Measurements from ENCODE around the gene SLC46A3.
"Not testable (repeated sequence)": the region's sequence is repeated elsewhere in the genome, so short reads cannot be mapped to it uniquely, and the experiment has no call there.

The SLC46A3 gene, protein sequence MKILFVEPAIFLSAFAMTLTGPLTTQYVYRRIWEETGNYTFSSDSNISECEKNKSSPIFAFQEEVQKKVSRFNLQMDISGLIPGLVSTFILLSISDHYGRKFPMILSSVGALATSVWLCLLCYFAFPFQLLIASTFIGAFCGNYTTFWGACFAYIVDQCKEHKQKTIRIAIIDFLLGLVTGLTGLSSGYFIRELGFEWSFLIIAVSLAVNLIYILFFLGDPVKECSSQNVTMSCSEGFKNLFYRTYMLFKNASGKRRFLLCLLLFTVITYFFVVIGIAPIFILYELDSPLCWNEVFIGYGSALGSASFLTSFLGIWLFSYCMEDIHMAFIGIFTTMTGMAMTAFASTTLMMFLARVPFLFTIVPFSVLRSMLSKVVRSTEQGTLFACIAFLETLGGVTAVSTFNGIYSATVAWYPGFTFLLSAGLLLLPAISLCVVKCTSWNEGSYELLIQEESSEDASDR

GRCh38 chr13:28718543-28719226 is at the start of gene SLC46A3:
TSS of gene SLC46A3 (minus strand) at chr13:28718970. CDS start at chr13:28717998, 972 bp downstream.
- DNase-seq (ENCODE audit: low spot score) = peak; percentile 99

- no peak for DNase-seq (ENCODE audit: low spot score)
Measured at GRCh38 chr13:28763887-28764286, 45.1 kb upstream of the SLC46A3 start.

DNA sequence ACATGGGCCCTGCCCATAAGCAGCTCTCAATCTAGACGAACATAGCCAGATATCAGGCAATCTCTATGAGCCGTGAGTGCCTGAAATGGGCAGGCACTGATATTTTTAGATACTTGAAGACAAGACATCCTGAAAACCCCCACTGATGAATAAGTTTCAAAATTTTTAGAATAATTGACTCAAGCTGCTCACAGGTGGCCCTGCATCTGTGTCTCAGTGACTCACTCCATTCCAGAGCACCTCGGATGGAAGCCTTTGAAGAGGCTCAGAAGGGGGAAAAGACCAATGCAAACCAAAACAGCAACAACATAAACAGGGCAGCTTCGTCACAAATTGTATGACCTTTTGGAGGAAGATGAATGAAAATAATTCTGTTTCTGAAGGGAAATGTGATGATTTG is 42.8 kb upstream of the SLC46A3 start:
- no peak for DNase-seq (ENCODE audit: low spot score)

DNA sequence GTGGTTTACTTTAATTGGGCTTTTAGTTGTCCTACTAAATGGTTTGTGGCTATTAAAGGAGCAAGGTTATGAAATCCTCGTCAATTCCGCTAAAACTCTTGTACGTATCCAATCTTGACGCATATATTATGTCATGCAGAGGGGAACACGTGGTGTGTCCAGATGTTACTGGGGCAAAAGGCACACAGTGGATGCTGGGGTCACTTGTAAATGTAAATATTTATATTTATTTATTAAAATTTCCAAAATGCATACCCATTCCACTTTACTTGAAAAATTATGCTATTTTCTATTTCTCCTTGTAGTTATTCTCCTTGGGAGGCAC is 36.7 kb upstream of the SLC46A3 start:
- no peak for DNase-seq (ENCODE audit: low spot score)

- DNase-seq (ENCODE audit: low spot score) = peak; percentile 22
Measured at GRCh38 chr13:28754698-28755545, 36.2 kb upstream of the SLC46A3 start.

DNA sequence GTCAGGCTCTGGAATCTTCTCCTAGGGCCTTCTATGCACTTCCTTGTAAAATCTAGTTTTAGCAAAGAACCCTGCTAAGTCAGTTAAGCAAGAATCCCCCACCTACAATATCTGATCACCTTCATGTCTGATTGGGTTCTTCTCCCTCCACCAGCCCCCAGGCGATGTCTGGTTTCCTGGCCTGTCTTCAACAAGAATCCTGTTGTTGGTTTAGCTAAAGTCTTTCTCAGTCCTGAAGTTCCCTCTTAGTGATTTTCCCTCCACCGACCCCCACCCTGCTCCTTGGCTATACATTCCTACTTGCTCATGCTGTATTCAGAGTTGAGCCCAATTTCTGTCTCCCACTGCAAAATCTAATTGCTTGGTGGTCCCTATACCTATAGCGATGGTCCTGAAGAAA is 35.2 kb upstream of the SLC46A3 start:
- no peak for DNase-seq (ENCODE audit: low spot score)

GRCh38 chr13:28753208-28753892 is 34.6 kb upstream of the SLC46A3 start:
- peak; percentile 64 for DNase-seq (ENCODE audit: low spot score)

DNA sequence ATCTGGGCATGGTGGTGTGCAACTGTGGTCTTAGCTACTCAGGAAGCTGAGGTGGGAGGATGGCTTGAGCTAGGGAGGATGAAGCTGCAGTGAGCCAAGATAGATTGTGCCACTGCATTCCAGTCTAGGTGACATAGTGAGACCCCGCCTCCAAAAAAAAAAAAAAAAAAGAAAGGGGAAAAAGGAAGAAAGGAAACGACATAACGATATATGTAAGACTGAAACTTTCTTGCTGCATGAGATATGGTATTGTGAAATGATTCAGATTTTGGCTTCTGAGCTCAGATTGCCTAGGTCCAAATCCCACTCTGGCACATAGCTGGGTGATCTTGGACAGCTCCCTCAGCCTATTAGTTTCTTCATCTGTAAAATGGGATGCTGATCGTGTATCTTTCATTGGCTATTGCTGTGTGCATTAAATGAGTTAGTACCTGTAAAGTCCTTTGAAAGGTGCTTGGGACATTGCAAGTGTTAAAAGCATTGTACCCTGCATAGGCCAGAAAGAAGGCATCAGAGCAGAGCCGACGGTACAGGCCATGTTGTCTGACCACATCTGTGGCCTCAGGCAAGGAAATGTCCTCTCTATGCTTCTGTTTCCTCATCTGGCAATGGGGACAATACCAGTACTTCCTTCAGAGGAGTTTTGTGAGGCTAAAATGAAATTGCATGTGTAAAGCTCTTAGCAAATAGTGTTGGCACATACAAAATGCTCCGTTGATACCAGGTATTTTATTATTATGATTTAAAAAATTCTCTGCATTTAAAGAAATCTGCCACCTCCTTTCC is 32.6 kb upstream of the SLC46A3 start:
- no peak for DNase-seq (ENCODE audit: low spot score)

- DNase-seq (ENCODE audit: low spot score) = no peak
Measured at GRCh38 chr13:28750187-28751045, 31.6 kb upstream of the SLC46A3 start.

- DNase-seq (ENCODE audit: low spot score) = no peak
Measured at GRCh38 chr13:28747851-28748250, 29.1 kb upstream of the SLC46A3 start.

DNA sequence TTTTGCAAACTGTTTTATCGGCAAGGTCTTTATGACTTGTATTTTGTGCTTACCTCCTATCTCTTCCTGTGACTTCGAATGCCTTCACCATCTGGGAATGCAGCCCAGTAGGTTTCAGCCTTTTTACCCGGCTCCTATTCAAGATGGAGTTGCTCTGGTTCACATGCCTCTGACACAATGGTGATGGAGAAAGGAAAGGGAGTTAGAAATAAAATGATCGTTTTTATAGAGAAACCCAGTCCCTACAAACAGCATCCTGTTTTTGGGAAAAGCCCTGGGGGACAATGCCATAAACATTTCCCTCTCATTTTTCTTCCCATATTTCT is 27.5 kb upstream of the SLC46A3 start:
- DNase-seq (ENCODE audit: low spot score) = no peak

- no peak for DNase-seq (ENCODE audit: low spot score)
Measured at GRCh38 chr13:28744656-28745055, 25.9 kb upstream of the SLC46A3 start.

DNA sequence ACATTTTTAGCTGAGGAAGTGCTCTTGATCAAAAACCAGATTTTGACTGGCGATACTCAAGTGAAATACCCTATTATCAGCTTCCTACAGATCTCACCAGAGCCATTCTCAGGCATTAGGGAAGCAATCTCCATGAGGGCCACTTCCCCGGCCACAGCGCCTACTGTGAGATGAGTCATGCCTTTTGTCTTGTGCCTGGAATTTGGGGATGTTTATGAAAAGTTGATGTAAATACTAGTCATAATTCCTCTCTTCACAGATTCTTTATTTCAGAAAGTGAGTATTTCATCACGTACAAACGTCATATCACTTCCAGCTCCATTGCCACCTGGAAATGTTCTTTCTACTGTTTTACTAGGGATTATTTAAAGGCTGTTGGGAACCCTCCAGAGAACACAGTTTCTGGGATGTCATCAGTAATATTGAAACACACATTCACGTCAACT is 25.3 kb upstream of the SLC46A3 start:
- peak; percentile 23 for DNase-seq (ENCODE audit: low spot score)

GRCh38 chr13:28743499-28744083 is 24.8 kb upstream of the SLC46A3 start:
- DNase-seq (ENCODE audit: low spot score) = no peak

- no peak for DNase-seq (ENCODE audit: low spot score)
Measured at GRCh38 chr13:28743020-28743419, 24.2 kb upstream of the SLC46A3 start.

- DNase-seq (ENCODE audit: low spot score) = not testable (repeated sequence)
Measured at GRCh38 chr13:28742445-28742844, 23.7 kb upstream of the SLC46A3 start.

DNA sequence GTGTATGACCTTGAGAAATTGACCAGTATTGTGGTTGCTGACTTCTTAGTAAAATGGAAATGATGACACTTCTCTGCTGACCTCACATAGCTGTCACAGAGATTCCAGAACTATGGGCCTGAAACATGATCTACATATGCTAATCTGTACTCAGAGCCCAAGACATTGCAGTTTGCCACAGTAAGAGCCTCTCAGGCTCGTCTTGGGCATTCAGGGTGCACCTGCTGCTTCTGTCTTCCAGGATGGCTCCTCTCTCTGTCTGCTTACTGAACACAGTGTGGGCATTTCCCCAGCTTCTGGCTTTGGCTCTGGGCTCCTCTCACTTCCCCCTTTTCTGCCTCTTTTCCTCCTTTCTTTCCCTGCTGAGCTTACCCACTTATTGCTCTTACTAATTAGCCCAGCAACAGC is 22.3 kb upstream of the SLC46A3 start:
- DNase-seq (ENCODE audit: low spot score) = peak; percentile 15

DNA sequence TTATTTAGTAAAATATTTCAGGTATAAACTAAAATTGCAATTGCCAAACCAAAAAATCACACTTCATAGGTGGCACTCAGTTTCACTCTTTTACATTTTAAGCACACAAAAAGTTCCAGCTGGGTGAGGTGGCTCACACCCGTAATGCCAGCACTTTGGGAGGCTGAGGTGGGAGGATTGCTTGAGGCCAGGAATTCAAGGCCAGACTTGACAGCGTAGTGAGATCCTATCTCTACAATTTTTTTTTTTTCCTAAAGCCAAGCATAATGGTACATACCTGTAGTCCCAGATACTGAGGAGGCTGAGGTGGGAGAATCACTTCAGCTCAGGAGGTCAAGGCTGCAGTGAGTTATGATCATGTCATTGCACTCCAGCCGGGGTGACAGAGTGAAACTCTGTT is 20.6 kb upstream of the SLC46A3 start:
- DNase-seq (ENCODE audit: low spot score) = no peak

GRCh38 chr13:28735481-28736029 is 16.8 kb upstream of the SLC46A3 start:
- DNase-seq (ENCODE audit: low spot score) = no peak

DNA sequence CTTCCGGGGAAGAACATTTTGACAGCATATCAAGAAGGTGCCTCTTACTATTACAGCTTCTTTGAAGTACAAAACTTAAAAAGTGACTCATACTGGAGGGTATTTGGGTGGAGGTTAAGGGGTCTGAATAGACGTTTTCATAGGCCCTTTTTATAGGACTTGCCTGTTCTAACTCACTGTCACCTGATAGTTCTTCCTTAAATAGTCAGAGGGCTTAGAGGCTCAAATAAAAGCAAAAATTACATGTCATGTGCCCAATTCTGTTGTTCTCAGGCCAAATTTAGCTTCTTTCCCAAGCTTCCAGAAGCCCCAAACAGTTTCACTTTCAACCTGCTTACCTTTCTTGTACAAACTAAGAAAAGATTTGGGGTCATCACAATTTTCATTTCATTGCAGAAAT is 16.1 kb upstream of the SLC46A3 start:
- DNase-seq (ENCODE audit: low spot score) = no peak
